ENCODE data around the gene SCYGR2. TPM values are rescaled to one million over a fixed set of nuclear protein-coding genes. Genes with fewer than 3 reads are reported as not detected.

Gene SCYGR2
- total and polyA plus RNA-seq, 2 of the 8 experiments (the other 6 are each of a cell fraction or from before 2014, with no cell fraction given): not detected

DNA sequence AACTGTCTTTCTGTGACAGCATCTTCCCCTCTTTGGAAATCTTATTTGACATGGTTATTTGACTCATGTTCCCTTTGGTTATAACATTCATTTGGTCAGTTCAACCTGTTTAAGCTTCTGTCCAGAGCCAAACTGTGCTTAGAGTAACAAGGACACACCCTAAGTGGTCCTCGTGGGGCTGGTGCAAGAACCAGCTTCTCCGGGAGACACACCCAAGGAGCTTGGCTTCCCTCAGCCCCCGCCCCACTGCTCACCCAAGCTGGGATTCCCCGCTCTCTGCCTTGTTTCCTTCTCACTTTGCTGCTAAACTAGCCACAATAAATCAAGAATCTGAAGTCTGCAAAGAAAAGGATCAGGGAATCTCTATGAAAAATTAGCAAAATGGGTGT is 14.6 kb downstream of the SCYGR2 start (continued):
- TF ChIP-seq EZH2 (IDR thresholded peaks at IDR 0.05; ENCODE audit: low read depth, low read length, severe bottlenecking) (no peak), BCL11A (IDR thresholded peaks at IDR 0.05; ENCODE audit: low read depth in 2 of 2, low read length in 2 of 2) (no peak)
